Activated T-cell treated with anti-CD3 and anti-CD28 coated beads for 24 hours (primary cell): ENCODE measurements around the gene TRPM4.

Source experiments
- DNase-seq: peaks from one replicate; pipeline ENCODE4 v3.0.0-alpha.2; 2020; ENCODE audit warnings: low read depth

Gene TRPM4

DNA sequence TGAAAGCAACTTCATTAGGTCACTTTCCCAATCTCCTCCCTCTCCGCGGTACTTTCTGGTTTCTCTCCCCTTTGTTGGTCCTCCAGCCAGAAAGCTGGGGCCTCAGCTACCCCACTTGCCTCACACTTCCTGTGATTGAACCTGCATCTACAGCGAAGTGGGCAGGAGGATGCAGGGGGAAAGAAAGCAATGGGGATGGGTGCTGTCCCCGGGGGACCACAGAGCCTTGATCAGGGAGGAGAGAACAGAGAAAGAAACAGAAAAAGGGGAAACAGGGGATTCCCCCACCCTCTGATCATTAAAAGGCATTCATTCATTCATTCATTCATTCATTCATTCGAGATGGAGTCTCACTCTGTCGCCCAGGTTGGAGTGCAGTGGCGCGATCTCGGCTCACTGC is 74.2 kb downstream of the TRPM4 start:
- DNase-seq = no peak

DNA sequence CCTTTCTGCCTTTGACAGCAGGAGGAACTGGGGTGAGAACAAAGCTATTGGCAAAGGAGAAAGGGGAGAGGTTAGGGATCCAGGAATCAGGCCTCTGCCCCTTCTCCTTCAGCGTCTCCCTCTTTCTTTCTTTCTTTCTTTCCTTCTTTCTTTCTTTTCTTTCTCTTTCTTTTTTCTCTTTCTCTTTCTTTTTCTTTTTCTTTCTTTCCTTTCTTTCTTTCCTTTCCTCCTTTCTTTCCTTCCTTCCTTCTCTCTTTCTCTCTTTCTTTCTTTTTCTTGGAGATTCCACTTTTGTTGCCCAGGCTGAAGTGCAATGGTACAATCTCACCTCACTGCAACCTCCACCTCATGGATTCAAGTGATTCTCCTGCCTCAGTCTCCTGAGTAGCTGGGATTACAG is 75.6 kb downstream of the TRPM4 start:
- no peak for DNase-seq

DNA sequence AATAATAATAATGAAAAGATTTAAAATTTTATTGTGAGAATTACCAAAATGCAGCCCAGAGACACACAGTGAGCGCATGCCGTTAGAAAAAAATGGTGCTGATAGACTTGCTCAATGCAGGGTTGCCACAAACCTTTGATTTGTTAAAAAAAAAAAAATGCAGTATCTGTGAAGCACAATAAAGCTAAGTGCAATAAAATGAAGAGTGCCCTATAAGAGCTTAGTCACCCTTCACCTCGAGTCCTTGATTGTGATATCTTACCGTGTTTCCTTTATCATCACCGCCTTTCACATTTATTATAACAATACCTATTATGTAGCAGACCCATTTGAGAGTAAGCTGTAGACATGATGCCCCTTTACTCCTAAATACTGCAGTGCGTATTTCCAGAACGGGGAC is 84.2 kb downstream of the TRPM4 start:
- no peak for DNase-seq

DNA sequence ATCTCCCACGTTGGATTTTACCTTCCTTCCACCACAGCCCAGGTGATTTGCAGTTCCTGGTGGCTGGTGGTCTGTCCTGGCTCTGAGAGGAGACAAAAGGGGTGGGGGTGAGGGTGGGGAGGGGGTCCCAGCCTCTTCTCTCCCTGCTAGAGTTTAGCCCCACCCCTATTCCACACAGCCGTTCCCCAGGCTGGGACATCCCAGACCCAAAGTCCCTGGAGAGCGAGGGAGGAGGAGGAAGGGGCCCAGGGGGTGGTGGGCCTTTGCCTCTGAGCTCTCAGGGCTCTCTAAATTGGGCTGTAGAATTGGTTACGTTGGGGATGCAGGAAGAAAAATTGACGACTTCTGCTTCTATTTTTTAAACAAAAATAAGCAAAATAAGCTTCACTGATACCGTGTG is 85.5 kb downstream of the TRPM4 start:
- no peak for DNase-seq

DNA sequence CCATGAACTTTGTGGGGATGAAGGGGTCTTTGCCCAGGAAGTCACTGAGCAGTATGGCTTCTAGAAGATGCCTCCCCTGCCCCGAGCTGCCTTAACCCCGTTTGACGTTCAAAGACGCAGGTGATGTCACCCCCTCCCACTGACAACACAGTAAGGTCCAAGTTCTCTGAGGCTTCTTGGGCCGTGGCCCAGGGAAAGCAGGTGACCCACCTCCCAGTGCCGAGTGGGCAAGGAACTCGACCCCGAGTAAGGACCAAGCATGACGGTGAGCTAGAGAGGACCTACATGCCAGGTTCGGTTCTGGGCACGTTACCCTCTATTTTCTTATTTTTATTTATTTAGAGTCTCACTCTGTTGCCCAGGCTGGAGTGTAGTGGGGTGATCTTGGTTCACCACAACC is 86.1 kb downstream of the TRPM4 start:
- DNase-seq = no peak

DNA sequence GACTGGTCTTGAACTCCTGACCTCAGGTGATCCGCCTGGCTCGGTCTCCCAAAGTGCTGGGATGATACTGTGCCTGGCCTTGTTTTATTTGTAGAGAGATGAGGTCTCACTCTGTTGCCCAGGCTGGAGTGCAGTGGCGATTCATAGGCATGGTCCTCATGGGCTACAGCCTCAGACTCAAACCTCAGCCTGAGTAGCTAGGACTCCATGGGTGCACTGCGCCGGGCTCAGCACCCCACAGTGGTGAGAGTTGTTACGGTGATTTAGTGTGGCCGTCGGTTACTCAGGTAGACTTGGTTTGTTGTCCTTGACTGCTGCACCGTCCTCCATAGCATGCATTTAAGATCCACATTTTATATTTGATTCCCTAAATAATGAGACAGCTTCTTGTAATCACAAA is 86.7 kb downstream of the TRPM4 start:
- no peak for DNase-seq

DNA sequence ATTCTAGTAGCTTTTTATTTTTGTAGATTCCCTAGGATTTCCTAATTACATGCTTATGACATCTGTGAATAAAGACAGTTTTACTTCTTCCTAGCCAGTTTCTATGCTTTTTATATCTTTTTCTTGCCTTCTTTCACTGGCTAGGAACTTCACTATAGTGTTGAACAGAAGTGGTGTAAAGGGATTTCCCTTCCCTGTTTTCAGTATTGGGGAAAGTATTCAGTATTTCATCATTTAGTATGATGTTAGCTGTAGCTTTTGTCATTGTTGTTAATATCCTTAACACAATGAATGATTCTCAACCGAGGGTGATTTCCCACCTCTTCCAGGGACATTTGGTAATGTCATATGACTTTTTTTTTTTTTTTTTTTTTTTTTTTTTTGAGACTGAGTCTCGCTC is 90.1 kb downstream of the TRPM4 start:
- DNase-seq = no peak

DNA sequence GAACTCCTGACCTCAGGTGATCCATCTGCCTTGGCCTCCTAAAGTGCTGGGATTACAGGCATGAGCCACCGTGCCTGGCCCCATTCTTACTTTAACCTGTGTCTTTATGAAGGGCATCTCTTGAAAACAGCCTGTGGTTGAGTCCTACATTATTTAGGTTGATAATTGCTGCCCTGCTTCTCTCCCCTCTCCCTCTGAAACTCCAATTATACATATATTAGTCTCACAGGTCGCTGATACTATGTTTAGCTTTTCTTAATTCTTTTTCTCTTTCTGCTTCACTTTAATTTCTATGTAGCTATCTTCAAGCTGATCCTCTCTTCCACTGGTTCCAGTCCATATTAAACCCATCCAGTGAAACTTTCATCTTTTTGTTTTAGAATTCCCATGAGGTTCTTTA is 92.3 kb downstream of the TRPM4 start:
- no peak for DNase-seq

DNA sequence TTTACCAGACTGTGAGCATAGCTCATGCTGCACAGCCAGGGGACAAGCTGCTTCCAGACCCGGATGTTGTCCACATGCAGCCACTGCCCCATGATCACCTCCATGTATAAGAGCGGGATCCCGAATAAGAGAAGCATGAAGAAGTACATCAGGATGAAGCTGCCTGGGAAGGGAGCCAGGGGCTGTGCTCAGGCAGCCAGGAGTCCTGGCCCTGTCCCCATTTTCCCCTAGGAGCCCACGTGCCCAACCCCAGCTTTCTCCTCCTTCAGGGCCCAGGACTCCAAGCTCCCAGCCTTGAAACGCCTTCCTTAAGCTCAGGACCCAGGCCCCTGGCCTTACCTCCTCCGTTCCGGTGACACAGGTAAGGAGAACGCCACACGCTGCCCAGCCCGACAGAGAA is 98.1 kb downstream of the TRPM4 start:
- no peak for DNase-seq

DNA sequence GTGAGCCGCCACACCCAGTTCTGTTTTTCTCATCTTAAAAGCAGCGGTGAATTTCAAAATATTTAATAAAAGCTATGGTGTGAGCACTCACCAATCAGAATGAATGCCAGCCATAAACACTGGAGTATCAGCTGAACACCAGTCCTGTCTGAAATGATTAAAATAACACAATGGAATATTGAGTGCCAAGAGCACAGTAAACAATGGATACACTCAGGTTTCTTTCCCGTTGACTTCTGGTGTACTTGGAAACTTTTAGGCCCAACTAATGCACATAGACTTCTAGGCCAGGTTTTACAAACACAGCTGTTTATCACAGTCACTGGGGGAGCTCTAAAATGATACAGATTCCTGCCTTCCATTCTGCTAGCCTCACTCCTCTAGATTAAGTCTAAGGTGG is 99.1 kb downstream of the TRPM4 start:
- no peak for DNase-seq
